GM21381 (cell line): ENCODE data around the gene PRSS38.

ENCODE experiments used
- ATAC-seq: cut with Tn5 transposase; IDR thresholded peaks from one replicate; pipeline ENCODE4 v1.9.1; 2021; ENCODE audit warnings: mild to moderate bottlenecking, moderate library complexity; ENCODE audit not compliant: unreplicated experiment

PRSS38 gene

GRCh38 chr1:227884370-227885134 is 69.1 kb downstream of the PRSS38 start:
- no peak for ATAC-seq

DNA sequence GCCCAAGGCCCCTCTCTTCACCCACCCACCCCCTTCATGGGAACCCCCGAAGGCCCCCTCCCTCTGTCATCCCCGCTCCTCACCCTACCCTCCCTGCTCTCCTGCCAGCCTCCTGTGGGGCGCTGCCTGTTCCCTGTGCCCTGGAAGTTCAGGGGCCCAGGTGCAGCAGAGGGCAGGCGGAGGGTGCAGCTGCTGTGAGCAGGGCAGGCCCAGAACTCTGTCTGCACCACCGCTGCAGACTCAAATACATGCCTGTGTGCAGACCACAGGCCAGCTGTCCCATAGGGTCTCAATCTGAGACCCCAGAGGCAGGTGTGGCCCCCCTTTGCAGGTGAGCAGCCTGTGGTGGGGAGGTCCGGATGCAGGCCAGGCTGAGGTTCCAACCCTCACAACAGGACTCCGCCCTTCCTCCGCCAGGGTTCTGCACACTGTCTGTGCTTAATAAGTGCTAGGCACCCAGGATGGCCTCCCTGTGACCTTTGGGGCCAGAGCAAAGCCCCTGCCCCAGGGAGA is 69.7 kb downstream of the PRSS38 start:
- no peak for ATAC-seq

DNA sequence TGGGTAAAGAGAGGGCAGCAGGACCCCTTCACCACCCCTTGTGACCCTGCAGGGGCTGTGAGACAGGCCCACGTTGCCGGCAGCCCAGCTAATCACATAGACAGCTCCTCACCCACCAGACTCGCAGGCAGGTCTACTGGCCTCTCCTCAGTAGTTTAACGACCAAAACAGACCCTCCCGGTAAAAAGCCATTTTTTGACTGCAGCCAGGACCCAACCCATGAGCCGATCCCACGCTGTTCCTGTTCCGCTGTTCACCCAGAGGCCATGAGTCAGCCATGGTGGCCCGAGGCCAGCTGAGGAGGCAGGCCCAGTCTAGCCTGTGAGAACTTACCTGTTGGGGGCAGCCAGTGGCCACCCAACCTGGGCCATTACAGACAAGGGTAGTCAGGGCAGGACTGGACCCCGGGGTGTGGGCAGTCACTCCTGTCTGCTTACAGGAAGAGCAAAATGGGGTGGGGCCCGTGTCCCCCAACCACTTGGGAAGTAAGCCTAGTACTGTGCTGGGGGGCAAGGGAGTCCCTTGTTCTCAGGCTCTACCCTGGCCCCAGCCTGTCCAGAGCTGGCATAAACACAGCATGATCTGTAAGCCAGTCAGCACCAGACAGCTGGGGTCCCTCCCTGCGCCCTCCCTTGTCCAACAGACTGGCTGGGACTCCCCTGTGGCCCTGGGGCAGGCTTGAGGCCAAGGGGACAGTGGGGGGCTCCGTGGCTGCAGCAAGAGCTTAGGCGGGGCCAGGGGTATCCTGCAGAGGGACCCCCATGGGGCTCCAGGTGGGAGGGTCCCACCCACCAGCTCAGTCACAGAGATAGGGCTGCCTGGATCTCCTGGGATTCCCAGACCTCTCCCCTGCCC is 70.4 kb downstream of the PRSS38 start:
- no peak for ATAC-seq

- no peak for ATAC-seq
Observed at GRCh38 chr1:227886503-227886961, 71.1 kb downstream of the PRSS38 start.

DNA sequence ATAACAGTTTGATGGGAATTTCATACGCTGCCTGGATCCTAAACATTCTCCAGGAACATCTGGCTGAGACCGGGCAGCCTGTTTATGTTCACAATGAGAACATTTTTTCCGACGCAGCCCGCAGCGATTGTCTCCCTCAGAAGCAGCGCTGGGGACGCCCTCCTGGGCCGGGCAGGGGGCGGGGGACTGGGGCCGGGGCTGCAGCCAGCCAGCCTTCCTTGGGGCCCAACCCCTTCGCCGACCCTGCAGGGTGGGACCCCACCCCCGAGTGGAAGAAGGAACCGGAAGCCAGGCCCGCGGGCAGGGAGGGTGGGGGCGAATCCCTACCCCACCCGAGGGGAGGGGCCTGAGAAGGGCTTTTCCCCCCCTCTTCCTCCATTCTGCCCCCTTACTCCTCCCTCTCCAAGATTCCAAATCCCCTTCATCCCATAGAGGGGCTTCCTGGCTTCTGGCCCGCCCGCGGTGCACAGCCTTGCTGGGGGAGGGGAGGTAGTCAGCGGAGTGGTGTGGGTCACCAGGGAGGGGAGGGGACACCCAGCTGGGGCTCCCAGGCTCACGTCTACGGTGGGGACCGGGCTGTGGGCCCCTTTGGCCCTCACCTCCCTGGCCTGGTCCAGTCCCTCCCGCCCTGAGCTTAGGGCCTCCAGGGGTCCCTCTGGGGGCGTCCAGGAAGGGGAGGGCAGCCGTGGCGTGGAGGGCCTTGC is 71.7 kb downstream of the PRSS38 start:
- ATAC-seq: no peak

DNA sequence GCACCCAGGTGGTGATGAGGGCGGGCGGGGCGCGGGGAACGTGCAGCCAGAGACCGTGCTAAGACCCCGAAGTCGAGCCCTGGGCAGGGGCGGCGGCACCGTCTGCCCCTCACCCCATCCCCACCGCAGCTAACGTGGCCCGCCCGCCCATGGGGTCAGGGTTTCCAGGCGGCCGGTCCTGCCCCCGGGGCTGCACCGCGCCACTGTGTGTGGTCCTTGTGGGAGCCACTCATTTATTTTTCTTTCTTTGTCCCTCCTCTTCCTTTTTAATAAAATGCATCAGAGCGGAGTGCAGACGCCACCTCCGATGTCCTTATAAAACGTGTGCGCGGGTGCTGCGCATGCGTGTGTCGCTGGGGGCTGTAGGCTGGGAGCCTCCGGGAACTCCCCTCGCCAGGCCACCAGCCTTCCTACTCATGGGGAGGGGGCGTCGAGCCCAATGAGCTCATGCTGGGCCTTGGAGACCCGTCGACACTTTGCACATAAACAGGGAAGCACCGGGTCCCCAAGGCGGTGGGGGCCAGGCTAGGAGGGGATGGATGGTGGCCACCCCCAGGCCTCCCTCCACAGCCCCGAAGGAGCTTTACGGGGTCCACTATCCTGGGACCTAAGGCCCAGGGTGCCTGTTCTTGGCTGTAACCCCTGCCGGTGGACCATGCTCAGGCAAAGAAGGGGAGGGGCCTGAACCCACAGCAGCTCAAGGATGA is 72.4 kb downstream of the PRSS38 start:
- no peak for ATAC-seq

- no peak for ATAC-seq
Observed at GRCh38 chr1:227888404-227889046, 73.0 kb downstream of the PRSS38 start.

DNA sequence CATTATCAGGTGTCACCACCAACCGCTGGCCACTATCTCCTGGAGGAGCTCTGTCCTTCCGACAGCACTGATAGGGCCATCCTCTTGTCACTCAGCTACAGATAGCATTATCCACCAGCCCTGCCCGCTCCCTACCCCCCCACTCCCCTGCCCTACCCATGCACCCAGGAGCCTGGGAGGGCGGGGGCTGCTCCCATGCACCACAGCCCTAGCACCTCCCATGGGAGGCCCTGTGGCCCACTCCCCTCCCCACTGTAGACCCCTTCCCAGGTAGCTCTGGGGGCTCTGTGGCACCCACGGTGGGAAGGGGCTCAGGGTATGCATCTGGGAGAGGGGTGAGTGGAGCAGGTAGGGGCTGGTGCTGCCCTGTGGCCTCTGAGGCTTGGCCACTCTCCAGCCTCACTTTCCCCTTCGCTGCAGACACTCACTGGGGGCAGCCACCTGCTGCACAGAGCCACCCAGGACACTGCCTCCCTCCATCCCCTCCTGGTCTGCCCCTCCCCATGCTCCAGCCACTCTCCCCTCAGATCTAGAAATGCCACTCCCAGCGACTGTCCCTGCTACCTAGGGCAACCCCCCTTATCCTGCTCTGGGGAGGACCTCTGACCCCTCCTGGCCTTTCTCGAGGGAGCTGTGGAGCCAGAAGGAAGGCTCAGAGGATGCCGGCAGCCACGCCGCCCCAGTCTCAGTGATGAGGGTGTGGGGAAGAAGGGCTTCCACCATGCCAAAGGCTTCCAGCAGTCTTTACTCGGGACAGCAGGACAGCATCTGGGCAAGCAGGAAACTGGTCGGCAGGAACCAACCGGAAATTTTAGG is 73.8 kb downstream of the PRSS38 start:
- ATAC-seq: no peak

- ATAC-seq: no peak
Observed at GRCh38 chr1:227889863-227890405, 74.5 kb downstream of the PRSS38 start.

GRCh38 chr1:227890451-227891222 is 75.2 kb downstream of the PRSS38 start:
- no peak for ATAC-seq

DNA sequence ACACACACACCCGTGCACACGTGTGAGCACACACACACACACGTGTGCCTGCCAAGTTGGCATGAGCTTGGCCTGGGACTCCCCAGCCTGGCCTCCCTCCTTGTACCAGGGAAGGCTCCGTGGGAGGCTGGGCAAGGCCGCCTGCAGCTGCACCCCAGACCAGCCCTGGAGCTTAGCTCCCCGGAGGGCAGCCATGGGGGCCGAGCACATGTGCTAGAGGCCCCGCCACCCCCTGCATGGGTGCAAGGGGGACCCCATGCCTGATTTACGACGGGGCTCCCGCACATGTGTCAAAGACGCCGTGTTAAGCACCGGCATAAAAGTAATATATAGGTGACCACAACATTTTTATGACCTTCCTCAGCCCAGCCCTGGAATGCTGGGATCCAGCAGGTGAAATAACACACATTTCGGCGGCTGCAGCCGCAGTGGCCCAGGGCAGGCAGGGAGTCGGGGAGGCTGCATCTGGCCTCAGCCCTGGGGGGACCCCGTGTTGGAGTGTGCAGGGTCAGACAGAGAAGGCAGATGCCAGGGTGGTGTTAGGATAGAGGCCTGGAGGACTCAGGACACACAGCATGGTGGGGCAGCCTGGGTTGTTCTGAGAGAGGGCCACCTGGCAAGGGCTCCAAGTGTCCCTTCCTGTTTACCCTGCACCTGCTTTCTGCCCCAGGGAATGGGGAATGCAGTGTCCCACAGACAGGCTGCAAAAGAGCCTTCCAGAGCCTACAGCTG is 75.9 kb downstream of the PRSS38 start:
- no peak for ATAC-seq

DNA sequence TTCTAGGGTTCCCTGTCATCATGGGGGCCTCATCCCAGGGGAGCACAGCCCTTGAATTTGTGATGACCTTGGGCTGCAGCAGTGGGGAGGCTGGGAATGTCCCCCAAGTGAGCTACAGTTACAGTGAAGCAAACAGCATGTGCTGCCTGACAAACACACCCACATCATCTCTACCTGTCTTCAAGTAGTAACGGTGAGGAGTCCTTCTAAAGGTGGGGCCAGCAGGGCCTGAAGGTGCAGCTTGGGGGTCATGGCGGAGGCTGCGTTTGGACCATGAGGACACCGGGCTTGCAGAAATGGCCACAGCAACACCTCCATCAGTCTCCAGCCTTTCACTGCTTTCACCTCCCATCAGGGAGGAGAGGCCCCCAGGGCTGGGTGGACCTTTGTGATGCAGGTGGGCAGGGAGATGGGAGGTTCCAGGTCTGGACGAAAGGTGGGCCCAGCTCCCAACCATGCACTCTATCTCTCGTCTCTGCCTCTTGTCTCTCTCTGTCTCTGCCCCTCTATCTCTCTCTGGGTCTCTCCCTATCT is 76.5 kb downstream of the PRSS38 start:
- ATAC-seq: no peak

GRCh38 chr1:227892489-227893299 is 77.2 kb downstream of the PRSS38 start:
- ATAC-seq: no peak

- no peak for ATAC-seq
Observed at GRCh38 chr1:227893300-227893948, 77.9 kb downstream of the PRSS38 start.

- ATAC-seq: no peak
Observed at GRCh38 chr1:227893949-227894721, 78.7 kb downstream of the PRSS38 start.
